8988T (cell line): ENCODE measurements around the gene NAALADL2.
"Not testable (repeated sequence)": the region's sequence is repeated elsewhere in the genome, so short reads cannot be mapped to it uniquely, and the experiment has no call there.

Experiments
- DNase-seq: peaks from one replicate; pipeline ENCODE4 v3.0.0; 2011

NAALADL2 gene

GRCh38 chr3:175077216-175077615, 218.1 kb downstream of the NAALADL2 start:
- no peak for DNase-seq

GRCh38 chr3:175082631-175083030, 223.5 kb downstream of the NAALADL2 start:
- DNase-seq = no peak

- not testable (repeated sequence) for DNase-seq
Observed at GRCh38 chr3:175087128-175087527, 228.0 kb downstream of the NAALADL2 start.

- no peak for DNase-seq
Observed at GRCh38 chr3:175088766-175089380, 229.7 kb downstream of the NAALADL2 start.

GRCh38 chr3:175091426-175092114, 232.4 kb downstream of the NAALADL2 start:
- no peak for DNase-seq

GRCh38 chr3:175093748-175094147, 234.6 kb downstream of the NAALADL2 start:
- DNase-seq = no peak

GRCh38 chr3:175094344-175094743, 235.2 kb downstream of the NAALADL2 start:
- DNase-seq = no peak

GRCh38 chr3:175098644-175099043, 239.5 kb downstream of the NAALADL2 start:
- DNase-seq = no peak

GRCh38 chr3:175102161-175102560, 243.0 kb downstream of the NAALADL2 start:
- DNase-seq = no peak

- no peak for DNase-seq
Observed at GRCh38 chr3:175103298-175103697, 244.2 kb downstream of the NAALADL2 start.

GRCh38 chr3:175105066-175105465, 245.9 kb downstream of the NAALADL2 start:
- no peak for DNase-seq

- no peak for DNase-seq
Observed at GRCh38 chr3:175107231-175107630, 248.1 kb downstream of the NAALADL2 start.

- no peak for DNase-seq
Observed at GRCh38 chr3:175107995-175108394, 248.9 kb downstream of the NAALADL2 start.

GRCh38 chr3:175108613-175109151, 249.5 kb downstream of the NAALADL2 start:
- no peak for DNase-seq

- DNase-seq = no peak
Observed at GRCh38 chr3:175111036-175111435, 251.9 kb downstream of the NAALADL2 start.

- DNase-seq = no peak
Observed at GRCh38 chr3:175118382-175118941, 259.3 kb downstream of the NAALADL2 start.

GRCh38 chr3:175121225-175121624, 262.1 kb downstream of the NAALADL2 start:
- DNase-seq = no peak

- no peak for DNase-seq
Observed at GRCh38 chr3:175127075-175127662, 268.0 kb downstream of the NAALADL2 start.

GRCh38 chr3:175129126-175129525, 270.0 kb downstream of the NAALADL2 start:
- DNase-seq = no peak

GRCh38 chr3:175129571-175129970, 270.4 kb downstream of the NAALADL2 start:
- DNase-seq = no peak

- not testable (repeated sequence) for DNase-seq
Observed at GRCh38 chr3:175131866-175132265, 272.7 kb downstream of the NAALADL2 start.

GRCh38 chr3:175132706-175133105, 273.6 kb downstream of the NAALADL2 start:
- not testable (repeated sequence) for DNase-seq

- DNase-seq = no peak
Observed at GRCh38 chr3:175144368-175144767, 285.2 kb downstream of the NAALADL2 start.

GRCh38 chr3:175146258-175146657, 287.1 kb downstream of the NAALADL2 start:
- DNase-seq = no peak
